ENCODE data around the gene GSTA3.
"Not testable (repeated sequence)": the region's sequence is repeated elsewhere in the genome, so short reads cannot be mapped to it uniquely, and the experiment has no call there.

- not testable (repeated sequence) for TF ChIP-seq EZH2phosphoT487 (IDR thresholded peaks at IDR 0.05; ENCODE audit: low read depth, severe bottlenecking, unreplicated experiment); CTCF (IDR thresholded peaks at IDR 0.05; ENCODE audit: poor library complexity); EZH2 (IDR thresholded peaks at IDR 0.05; ENCODE audit: borderline replicate concordance)
Measured at GRCh38 chr6:52870335-52871091, 39.0 kb downstream of the GSTA3 start.
